ENCODE results near the gene DNAJC22.
"Not testable (repeated sequence)": the region's sequence is repeated elsewhere in the genome, so short reads cannot be mapped to it uniquely, and the experiment has no call there.

The DNAJC22 gene

DNA sequence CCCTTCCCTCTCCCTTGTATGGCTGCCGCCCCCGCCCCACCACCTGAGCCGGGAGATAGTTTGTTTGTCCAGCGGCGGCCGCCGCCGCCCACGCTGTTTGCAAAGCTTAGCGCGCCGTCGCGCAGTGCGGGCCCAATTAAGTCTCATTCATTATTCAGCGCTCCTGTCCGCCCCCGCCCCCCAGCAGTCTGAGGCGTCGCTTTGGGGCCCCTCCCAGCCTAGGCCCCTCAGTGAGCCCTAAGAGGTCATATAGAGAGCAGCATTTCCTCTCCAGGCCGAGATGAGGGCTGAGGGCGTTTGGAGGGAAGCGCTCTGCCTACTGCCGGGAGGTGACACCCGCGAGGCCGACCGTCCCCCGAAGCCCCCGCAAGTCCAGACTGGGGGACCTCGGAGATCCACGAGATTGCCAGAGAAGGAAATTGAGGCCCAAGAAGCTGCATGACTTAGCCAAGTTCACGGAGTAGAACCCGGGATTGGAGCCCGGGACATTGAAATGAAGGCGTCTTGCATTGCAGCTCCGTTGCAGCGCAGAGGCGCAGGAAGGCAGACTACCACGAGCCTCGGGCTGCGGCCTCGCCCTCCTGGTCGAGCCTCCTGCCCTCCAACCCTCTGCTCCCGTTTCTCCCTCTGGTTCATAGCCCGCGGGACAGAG, at the start of gene DNAJC22:
DNAJC22 (plus strand) TSS at position 230 of the 652 bp plus-strand sequence. CDS start 1,985 bp downstream, outside the sequence.
- DNase-seq, result peak; percentile 81

DNA sequence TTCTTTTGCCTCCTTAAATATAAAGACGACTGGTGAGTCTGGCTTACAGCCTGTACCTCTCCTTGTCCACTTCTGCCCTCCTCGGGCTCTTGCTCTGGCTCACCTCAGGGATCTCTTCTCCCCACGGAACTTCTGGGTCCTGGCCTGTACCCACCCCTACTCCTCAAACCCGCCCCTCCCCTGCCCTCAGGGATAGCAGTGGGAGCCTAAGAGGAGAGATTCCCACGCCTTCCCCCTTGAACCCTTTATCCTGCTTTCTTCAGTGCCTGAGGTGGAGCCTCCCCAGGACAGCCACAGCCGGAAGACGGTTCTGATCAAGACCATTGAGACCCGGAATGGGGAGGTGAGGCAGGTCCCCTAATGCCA, 49.0 kb upstream of the DNAJC22 start:
- no peak for DNase-seq

DNA sequence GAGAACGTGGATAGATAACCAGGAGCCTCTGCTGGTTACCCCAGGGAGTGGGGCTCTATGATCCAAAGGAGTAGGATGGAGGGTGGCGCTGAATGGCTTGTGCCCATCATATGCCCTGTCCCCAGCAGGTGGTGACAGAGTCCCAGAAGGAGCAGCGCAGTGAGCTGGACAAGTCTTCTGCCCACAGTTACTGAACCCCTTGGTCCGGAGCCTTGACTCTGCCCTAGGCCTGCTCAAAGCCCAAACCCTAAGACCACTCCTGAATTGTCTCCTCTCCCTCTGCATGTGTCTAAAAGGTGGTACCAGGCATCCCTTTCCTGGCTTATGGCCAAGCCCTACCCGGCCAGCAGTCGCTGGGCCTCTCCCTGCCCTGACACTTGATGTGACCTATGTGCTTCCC, 48.5 kb upstream of the DNAJC22 start:
- peak; percentile 65 for DNase-seq

DNA sequence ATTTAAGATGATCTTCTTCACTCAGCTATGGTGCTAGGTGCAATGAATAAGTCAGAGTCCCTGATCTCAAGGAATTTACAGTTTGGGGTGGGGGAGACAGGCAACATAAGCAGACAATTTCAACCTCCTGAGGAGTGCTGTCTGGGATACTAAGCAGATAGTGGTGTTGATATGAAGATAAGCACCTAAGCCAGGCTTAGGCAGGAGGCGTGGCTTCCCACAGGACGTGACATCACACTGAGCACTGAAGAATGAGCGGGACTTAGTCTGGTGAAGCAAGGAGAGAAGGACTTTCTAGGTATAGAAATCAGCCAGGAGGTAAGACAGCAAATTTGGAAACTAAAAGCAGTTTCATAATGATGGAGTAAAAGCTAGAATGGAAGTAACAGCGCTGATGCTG, 44.9 kb upstream of the DNAJC22 start:
- no peak for DNase-seq

DNA sequence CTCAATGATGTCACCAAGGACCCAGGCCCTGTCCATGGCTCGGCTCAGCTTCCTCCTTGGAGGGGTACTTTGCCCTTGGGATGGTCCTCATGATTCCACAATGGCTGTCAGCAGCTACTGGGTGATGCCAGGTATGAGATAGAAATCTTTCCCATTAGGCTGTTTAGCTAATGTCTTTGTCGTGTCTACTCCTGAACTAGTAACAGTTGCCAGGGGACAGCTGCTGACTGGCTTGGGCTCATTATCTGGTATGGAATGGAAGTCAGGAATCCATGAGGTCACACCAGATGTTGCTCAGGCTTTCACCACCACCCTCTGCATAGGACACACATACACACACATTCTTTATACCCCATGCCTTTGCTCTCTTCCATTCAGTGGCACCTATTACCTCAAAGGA, 42.5 kb upstream of the DNAJC22 start:
- DNase-seq, result no peak

DNA sequence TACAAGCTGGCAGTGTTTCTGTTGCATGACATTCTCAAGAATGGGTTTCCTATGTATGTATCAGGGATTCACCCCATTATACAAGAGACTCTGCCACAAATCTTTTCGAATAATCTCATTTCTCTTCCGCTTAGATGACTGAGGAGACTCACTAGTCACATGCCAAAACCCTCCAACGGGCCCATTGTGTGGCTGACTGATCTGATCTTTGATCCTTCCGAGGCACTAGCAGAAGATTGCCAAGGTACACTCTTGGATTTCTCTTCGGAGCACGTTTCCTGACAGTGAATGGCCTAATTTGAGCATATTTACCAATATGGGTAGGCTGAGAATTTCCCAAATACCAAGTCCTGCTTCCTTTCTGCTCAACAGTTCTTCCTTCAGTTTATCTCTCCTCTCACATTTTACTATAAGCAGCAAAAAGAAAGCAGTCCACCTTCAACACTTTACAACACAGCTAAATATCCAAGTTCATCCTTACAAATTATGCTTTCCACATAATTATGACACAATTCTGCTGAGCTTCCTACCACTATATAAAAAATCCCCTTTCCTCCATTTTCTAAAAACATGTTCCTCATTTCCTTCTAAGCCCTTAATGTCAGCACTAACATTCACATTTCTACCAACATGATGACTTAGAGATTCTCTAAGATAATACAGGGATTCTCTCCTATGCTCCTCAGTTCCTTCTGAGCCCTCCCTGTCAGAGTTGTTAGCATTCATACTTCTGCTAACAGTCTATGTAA, 40.8 kb upstream of the DNAJC22 start:
- DNase-seq, result no peak

DNA sequence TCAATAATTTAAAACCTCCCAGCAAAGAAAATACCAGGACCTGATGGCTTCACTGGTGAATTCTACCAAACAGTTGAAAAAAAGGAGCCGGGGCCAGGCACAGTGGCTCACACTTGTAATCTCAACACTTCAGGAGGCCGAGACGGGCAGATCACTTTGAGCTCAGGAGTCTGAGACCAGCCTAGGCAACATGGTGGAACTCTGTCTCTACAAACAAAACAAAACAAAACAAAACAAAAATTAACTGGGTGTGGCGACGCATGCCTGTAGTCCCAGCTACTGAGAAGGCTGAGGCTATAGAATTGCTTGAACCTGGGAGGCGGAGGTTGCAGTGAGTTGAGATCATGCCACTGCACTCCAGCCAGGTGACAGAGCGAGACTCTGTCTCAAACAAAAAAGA, 37.3 kb upstream of the DNAJC22 start:
- no peak for DNase-seq

DNA sequence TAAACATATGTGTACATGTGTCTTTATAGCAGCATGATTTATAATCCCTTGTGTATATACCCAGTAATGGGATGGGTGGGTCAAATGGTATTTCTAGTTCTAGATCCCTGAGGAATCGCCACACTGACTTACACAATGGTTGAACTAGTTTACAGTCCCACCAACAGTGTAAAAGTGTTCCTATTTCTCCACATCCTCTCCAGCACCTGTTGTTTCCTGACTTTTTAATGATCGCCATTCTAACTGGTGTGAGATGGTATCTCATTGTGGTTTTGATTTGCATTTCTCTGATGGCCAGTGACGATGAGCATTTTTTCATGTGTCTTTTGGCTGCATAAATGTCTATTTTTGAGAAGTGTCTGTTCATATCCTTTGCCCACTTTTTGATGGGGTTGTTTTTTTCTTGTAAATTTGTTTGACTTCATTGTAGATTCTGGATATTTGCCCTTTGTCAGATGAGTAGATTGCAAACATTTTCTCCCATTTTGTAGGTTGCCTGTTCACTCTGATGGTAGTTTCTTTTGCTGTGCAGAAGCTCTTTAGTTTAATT, 36.2 kb upstream of the DNAJC22 start:
- DNase-seq, result not testable (repeated sequence)

DNA sequence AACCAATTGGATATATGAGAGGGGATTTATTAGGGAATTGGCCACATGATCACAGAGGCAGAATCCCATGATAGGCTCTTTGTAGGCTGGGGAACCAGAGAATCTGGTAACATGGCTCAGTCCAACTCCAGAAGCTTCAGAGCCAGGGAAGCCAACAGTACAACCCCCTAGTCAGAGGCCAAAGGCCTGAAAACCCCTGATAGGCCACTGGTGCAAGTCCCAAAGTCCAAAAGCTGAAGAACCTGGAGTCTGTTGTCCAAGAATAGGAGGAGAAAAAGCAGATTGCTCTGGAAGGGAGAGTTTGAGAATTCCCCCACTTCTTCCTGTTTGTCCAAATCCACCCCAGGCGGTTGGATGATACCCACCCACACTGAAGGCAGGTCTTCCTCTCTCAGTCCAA, 31.9 kb upstream of the DNAJC22 start:
- no peak for DNase-seq

DNA sequence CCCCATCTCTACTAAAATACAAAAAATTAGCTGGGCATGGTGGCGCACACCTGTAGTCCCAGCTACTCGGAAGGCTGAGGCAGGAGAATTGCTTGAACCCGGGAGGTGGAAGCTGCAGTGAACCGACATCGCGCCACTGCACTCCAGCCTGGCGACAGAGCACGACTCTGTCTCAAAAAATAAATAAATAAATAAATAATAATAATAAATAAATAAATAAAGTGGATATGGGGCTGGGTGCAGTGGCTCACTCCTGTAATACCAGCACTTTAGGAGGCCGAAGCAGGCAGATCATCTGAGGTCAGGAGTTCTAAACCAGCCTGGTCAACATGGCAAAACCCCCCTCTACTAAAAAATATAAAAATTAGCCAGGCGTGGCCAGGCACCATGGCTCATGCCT, 29.6 kb upstream of the DNAJC22 start:
- DNase-seq, result not testable (repeated sequence)

DNA sequence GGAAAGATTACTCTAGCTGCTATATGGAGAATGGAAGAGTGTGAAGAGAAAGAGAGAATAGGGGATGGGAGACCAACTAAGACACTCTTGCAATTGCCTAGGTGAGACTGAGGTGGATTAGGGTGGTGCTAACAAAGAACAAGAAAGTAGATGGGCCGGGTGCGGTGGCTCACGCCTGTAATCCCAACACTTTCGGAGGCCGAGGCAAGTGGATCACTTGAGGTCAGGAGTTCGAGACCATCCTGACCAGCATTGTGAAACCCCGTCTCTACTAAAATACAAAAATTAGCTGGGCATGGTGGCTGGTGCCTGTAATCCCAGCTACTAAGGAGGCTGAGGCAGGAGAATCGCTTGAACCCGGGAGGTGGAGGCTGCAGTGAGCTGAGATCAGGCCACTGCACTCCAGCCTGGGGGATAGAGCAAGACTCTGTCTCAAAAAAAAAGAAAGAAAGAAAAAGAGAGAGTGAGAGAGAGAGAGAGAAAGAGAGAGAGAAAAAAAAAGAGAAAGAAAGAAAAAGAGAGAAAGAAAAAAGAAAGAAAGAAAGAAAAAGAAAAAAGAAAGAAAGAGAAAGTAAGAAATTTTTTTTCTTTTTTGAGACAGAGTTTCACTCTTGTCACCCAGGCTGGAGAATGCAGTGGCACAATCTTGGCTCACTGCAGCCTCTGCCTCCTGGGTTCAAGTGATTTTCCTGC, 26.1 kb upstream of the DNAJC22 start:
- not testable (repeated sequence) for DNase-seq

DNA sequence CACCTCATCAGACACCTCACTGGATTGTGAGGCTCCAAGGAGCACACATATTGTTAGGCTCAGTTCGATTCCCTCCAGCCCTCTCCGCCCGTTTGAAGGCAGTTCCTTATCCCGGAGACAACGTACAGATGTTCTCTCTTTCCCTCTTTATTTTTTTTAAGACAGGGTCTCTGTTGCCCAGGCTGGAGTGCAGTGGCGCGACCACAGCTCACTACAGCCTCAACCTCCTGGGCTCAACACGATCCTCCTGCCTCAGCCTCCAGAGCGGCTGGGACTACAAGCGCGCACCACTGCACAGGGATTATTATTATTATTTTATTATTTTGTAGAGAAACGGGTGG, 24.4 kb upstream of the DNAJC22 start:
- no peak for DNase-seq

DNA sequence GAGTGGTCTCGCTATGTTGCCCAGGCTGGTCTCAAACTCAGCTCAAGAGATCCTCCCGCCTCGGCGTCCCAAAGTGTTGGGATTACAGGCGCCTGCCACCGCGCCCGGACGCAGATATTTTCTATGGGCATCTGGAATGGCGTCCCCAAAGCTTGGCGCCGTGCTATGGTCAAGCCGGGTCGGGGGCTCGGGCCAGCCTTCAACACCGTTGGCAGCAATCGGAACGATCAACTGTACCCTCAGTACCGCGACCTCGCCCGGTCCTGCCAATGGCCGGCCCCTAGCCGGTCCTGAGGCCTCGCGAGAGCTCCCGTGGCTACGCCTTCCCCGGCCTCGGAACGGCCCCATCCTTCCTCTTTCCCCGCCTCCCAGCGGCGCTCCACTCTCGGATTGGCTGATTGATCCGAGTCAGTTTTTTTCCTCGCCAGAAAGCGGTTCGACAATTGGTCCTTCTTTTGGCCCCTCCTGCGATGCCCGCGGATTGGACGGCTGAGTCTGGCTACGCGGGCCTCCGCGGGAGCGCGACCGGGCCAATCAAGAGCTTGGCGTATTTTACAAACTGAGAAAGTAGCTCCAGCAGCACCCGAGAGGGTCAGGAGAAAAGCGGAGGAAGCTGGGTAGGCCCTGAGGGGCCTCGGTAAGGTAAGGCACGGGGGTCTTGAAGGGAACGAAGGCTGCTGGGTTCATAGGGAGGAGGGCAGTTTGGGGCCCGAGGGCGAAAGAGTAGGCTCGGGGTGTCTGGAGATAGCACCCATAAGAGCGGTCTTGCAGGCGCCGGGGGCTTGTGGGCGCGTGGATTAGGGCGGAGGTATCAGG, 23.8 kb upstream of the DNAJC22 start, which contains the start of gene TROAP:
TROAP (plus strand) TSS at position 548 of the 816 bp plus-strand sequence. CDS start 354 bp downstream, outside the sequence.
- peak; percentile 99 for DNase-seq

DNA sequence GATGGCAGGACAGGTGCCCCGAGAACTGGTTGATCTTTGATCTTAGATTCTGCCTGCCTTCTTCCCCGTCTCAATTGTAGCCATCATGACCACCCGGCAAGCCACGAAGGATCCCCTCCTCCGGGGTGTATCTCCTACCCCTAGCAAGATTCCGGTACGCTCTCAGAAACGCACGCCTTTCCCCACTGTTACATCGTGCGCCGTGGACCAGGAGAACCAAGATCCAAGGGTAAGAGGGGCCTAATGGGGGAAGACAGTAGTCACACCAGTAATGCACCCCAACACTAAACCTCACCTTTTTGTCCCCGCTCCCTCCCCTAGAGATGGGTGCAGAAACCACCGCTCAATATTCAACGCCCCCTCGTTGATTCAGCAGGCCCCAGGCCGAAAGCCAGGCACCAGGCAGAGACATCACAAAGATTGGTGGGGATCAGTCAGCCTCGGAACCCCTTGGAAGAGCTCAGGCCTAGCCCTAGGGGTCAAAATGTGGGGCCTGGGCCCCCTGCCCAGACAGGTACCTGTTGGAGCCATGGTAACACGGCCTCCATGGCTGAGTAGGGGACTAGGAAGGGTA, 23.1 kb upstream of the DNAJC22 start:
- no peak for DNase-seq

DNA sequence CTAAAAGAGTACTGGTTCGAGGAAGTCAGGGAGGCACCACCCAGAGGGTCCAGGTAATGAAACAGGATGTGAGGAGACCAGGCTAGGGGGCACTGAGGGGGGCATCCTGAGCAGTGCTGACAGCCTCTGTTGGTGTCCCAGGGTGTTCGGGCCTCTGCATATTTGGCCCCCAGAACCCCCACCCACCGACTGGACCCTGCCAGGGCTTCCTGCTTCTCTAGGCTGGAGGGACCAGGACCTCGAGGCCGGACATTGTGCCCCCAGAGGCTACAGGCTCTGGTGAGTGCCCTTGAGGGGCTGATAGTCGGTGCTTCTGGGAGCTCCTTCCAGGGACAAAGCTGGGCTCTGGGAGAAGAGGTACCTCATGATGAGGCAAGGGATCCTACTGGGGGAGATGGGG, 21.1 kb upstream of the DNAJC22 start:
- no peak for DNase-seq

DNA sequence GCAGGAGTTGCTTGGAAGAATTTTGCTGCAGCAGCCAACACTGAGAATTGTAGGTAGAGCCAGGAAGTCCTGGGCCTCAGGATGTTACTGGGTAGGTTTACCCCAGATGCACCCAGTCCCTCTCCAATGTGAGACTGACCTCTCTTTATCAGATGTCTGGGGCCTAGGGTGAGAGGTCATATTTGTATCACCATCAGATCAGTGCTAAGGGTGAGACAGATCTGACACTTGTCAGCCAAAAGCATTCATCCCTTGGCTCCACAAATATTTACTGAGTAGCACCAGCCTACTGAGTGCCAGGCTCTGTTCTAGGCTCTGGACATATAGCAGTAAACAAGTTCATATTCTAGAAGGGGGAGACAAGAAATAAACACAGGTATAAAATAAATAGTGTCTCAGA, 19.3 kb upstream of the DNAJC22 start:
- no peak for DNase-seq

DNA sequence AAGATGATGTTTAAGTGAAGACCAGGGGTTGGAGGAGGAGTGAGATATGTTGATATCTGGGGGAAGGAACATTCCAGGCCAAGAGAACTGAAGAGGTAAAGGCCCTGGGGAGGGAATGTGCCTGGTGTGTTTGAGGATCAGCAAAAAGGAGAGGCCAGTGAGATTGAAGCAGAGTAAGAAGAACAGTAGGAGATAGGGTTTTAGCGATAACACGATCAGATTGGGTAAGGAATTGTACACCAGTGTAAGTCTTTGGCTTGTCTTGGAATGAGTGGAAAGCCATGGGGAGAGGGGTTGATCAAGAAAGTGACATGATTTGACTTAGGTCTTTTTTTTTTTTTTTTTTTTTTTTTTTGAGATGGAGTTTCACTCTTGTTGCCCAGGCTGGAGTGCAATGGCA, 18.8 kb upstream of the DNAJC22 start:
- no peak for DNase-seq

DNA sequence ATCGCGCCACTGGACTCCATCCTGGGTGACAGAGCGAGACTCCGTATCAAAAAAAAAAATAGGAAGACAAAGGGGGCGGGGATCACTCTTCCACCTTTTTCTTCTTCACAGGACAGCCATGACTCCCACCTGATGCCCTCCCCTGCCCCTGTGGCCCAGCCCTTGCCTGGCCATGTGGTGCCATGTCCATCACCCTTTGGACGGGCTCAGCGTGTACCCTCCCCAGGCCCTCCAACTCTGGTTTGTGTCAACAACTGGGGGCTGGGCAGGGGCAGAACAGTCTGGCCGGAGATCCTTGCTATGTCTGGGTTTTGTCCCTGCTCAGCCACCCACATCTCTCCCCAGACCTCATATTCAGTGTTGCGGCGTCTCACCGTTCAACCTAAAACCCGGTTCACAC, 17.9 kb upstream of the DNAJC22 start:
- no peak for DNase-seq

DNA sequence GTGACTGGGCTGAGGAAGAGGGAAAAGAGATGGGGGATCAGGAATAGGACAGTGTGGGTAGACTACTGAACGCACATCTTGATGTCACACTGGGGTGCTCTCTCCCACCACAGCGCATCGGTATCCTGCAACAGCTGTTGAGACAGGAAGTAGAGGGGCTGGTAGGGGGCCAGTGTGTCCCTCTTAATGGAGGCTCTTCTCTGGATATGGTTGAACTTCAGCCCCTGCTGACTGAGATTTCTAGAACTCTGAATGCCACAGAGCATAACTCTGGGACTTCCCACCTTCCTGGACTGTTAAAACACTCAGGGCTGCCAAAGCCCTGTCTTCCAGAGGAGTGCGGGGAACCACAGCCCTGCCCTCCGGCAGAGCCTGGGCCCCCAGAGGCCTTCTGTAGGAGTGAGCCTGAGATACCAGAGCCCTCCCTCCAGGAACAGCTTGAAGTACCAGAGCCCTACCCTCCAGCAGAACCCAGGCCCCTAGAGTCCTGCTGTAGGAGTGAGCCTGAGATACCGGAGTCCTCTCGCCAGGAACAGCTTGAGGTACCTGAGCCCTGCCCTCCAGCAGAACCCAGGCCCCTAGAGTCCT, 16.6 kb upstream of the DNAJC22 start:
- no peak for DNase-seq

DNA sequence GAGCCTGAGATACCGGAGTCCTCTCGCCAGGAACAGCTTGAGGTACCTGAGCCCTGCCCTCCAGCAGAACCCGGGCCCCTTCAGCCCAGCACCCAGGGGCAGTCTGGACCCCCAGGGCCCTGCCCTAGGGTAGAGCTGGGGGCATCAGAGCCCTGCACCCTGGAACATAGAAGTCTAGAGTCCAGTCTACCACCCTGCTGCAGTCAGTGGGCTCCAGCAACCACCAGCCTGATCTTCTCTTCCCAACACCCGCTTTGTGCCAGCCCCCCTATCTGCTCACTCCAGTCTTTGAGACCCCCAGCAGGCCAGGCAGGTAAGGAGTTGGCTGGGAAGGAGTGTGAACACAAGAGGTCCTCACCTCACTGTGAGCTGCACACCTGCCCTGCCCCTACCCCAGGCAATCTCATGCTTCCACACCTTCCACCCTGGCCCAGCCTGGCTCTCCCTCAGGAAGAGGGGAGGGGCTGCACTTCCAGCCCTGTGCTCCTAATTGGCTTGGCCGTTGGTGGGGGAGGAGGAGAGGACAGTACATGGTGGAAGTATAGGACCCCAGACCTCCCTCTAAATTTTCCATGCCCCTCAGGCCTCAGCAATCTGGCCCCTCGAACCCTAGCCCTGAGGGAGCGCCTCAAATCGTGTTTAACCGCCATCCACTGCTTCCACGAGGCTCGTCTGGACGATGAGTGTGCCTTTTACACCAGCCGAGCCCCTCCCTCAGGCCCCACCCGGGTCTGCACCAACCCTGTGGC, 15.9 kb upstream of the DNAJC22 start:
- no peak for DNase-seq
